Measurements from ENCODE around the gene ANKRD16. TPM values are rescaled to one million over a fixed set of nuclear protein-coding genes. Genes with fewer than 3 reads are reported as not detected.

Gene ANKRD16
- total RNA-seq, 1 donor from 2014 or later = 15.2 TPM

DNA sequence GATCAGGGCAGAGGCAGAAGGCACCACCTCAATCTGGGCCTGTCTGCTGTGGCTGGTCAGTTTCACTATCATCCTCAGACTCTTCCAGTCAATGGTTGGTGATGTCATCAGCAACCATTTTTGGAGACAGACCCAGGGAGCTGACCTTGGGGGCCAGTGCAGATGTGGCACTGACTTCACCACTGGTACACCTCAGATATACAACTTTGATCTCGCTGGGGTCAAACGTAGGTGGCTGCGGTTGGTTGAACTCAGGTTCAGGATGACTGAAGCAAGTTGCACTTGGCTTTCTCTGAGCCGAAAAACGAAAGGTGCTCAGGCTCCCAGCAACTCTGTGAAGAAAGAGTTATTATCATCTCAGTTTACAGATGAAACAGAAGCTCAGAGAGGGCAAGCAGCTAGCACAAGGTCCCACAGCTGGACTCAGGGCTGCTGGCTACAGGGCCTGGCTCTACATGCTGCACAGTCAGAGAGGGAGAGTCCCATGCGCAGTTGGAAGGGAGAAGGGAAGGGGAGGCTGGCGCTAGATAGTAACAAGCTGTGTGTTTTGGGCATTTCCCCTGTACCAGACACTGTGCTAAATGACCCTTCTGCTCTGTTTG lies 27.2 kb downstream of the ANKRD16 start:
- no peaks in the 10 kb centered on the region for H3K27me3 Mint-ChIP-seq (ENCODE audit: low read depth)
- no peak for DNase-seq (ENCODE audit: low spot score in 2 of 2, unreplicated experiment in 2 of 2)
- TF ChIP-seq, protein P1, sequence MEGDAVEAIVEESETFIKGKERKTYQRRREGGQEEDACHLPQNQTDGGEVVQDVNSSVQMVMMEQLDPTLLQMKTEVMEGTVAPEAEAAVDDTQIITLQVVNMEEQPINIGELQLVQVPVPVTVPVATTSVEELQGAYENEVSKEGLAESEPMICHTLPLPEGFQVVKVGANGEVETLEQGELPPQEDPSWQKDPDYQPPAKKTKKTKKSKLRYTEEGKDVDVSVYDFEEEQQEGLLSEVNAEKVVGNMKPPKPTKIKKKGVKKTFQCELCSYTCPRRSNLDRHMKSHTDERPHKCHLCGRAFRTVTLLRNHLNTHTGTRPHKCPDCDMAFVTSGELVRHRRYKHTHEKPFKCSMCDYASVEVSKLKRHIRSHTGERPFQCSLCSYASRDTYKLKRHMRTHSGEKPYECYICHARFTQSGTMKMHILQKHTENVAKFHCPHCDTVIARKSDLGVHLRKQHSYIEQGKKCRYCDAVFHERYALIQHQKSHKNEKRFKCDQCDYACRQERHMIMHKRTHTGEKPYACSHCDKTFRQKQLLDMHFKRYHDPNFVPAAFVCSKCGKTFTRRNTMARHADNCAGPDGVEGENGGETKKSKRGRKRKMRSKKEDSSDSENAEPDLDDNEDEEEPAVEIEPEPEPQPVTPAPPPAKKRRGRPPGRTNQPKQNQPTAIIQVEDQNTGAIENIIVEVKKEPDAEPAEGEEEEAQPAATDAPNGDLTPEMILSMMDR (IDR thresholded peaks at IDR 0.05; ENCODE audit: unreplicated experiment) = no peak
- H3K27ac Mint-ChIP-seq = peak overlapping the region; percentile 25
- peaks cover 29% of the 10 kb centered on the region for H3K36me3 Mint-ChIP-seq
- peaks cover 6% of the 10 kb centered on the region for H3K9me3 Mint-ChIP-seq
- peaks cover 13% of the 10 kb centered on the region for H3K4me1 Mint-ChIP-seq
- H3K4me3 Mint-ChIP-seq = no peak overlapping the region

DNA sequence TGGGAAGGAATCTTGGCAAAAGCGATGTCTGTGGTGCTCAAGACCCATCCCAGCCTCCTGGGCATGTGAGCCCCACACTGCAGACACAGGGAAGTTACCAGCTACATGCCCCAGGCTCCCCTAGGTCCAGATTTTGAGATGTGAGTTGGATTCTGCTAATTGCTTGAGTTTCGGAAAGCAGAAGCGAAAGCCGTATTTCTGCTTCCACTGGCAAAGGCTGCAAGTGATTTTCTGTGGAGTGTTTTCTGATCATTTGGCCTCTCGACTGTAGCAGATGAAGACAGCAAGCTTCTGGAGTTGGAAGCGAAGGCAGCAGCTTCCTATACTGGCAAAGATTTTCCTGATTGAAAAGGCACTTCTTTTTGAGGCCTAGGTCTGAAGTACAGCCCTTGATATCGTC lies 29.6 kb downstream of the ANKRD16 start:
- Mint-ChIP-seq H3K4me1 (no peaks in the 10 kb centered on the region), H3K4me3 (no peak overlapping the region), H3K27ac (peak overlapping the region; percentile 18), H3K9me3 (peaks cover 6% of the 10 kb centered on the region), H3K27me3 (ENCODE audit: low read depth) (no peaks in the 10 kb centered on the region), H3K36me3 (peaks cover 29% of the 10 kb centered on the region)
- no peak for DNase-seq (ENCODE audit: low spot score in 2 of 2, unreplicated experiment in 2 of 2)
- TF ChIP-seq, protein P1 (IDR thresholded peaks at IDR 0.05; ENCODE audit: unreplicated experiment) = no peak

- DNase-seq (ENCODE audit: low spot score in 2 of 2, unreplicated experiment in 2 of 2) = no peak
- Mint-ChIP-seq H3K4me3 (no peak overlapping the region), H3K27me3 (ENCODE audit: low read depth) (no peaks in the 10 kb centered on the region), H3K36me3 (peaks cover 18% of the 10 kb centered on the region), H3K4me1 (no peaks in the 10 kb centered on the region), H3K27ac (no peak overlapping the region), H3K9me3 (peaks cover 6% of the 10 kb centered on the region)
- TF ChIP-seq, protein P1 (IDR thresholded peaks at IDR 0.05; ENCODE audit: unreplicated experiment) = no peak
These were observed 30.9 kb downstream of the ANKRD16 start for GRCh38 chr10:5858811-5859210.

DNA sequence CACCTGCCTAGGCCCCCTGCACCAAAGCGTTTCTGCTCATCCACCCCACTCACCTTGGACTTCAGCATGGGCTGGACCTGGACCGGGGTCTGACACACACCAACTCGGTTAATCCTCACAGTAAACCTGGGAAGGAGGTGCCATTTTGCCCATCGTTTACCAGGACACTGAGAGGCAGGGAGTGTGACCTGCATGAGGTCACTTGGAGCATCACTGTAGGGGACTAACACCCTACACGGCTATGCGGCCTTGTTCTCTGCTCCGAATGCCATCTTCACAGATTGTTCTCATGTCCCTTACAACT lies 33.0 kb downstream of the ANKRD16 start:
- TF ChIP-seq, protein P1 (IDR thresholded peaks at IDR 0.05; ENCODE audit: unreplicated experiment) = no peak
- Mint-ChIP-seq H3K9me3 (no peaks in the 10 kb centered on the region), H3K4me3 (no peak overlapping the region), H3K27ac (no peak overlapping the region), H3K36me3 (peaks cover 5% of the 10 kb centered on the region), H3K4me1 (no peaks in the 10 kb centered on the region), H3K27me3 (ENCODE audit: low read depth) (no peaks in the 10 kb centered on the region)
- no peak for DNase-seq (ENCODE audit: low spot score in 2 of 2, unreplicated experiment in 2 of 2)

DNA sequence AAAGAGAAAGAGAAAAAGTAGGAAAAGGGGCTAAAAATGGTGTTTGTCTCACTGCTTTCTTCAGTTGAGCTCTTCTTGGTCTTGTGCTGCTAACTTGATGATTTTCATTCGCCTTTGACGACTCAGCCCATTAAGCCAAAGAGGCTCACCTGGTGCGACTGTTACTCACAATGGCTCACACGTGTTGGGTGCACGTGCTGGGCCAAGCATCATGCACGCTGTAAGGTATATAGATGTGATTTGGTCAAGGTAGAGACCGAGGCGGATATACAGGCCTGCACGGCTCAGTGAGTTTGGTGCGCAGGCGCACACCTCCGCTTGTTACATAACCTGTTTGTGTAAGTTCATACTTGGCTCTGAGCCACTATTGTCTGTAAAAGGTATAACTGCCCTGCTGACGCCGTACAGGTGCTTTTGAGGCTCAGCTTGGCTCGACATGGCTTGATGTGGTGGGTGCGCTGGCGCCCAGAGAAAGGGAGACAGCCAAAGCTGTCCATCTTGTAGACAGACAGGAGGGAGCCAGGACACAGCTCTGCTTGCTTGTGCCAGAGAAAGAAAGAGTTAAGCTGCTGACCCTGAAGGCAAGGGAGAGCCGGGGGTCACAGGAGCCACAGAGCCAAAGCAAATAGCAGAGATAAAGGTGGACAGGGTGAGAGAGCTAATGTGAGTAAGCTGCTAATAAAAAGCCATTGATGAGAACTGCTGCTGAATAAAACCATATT lies 33.6 kb downstream of the ANKRD16 start:
- Mint-ChIP-seq H3K4me3 (no peak overlapping the region), H3K27me3 (ENCODE audit: low read depth) (no peaks in the 10 kb centered on the region), H3K9me3 (no peaks in the 10 kb centered on the region), H3K27ac (no peak overlapping the region), H3K36me3 (no peaks in the 10 kb centered on the region), H3K4me1 (no peaks in the 10 kb centered on the region)
- no peak for DNase-seq (ENCODE audit: low spot score in 2 of 2, unreplicated experiment in 2 of 2)
- TF ChIP-seq, protein P1 (IDR thresholded peaks at IDR 0.05; ENCODE audit: unreplicated experiment) = no peak

Measured in mesothelial cell of epicardium (in vitro differentiated cells).